K562 (cell line): ENCODE measurements around the gene CTXN3. TPM values are rescaled to one million over a fixed set of nuclear protein-coding genes. Genes with fewer than 3 reads are reported as not detected.

ENCODE experiments used
- ATAC-seq: fragments of 200-7000 bp; cut with Tn5 transposase; 3 replicates; pipeline ENCODE4 v1.9.1; 2020; ENCODE audit warnings: moderate library complexity
- Bru-seq: library from RNA; stranded (reverse); fragments of 400-500 nt; gene quantifications from one replicate; lab custom pipeline; 2021; lab: Mats Ljungman, UMichigan
- BruChase-seq, 2 experiments: library from RNA; stranded (reverse); fragments of 400-500 nt; gene quantifications; one replicate each; lab custom pipeline; 2021; lab: Mats Ljungman, UMichigan
- BruUV-seq: library from RNA; stranded (reverse); fragments of 400-500 nt; replicated peaks from 2 replicates; lab custom pipeline; 2021; lab: Mats Ljungman, UMichigan
- CTCF ChIA-PET: fragments of 300-600 bp; formaldehyde crosslinking; extraction: SDS; loops from one replicate; lab custom pipeline; 2021; ENCODE audit warnings: low intra/inter-chr PET ratio; lab: Yijun Ruan, JAX
- POLR2A ChIA-PET: fragments of 300-600, 350-650 bp; sonication (Branson Sonifier 250); formaldehyde crosslinking; extraction: SDS; loops from one replicate; lab custom pipeline; 2021; ENCODE audit warnings: antibody characterized with exemption, inconsistent platforms; lab: Yijun Ruan, JAX
- DNase-seq, 4 experiments: peaks; one replicate each; pipeline versions ENCODE4 v3.0.0 to v3.0.0-alpha.2; 2011 to 2018; ENCODE audit warnings: low spot score in 3 of 4, mixed read lengths in 3 of 4; ENCODE audit errors: extremely low read depth in 1 of 4
- FAIRE-seq: peaks from 2 replicates; lab custom pipeline; 2011; peaks lifted over from hg19 to GRCh38; lab: Jason Lieb, UNC
- H2AFZ ChIP-seq: 2 replicates; pipeline ENCODE4 v1.6.0; 2011; ENCODE audit warnings: low read depth, low read length, control low read depth, inconsistent platforms
- H3K27ac ChIP-seq: fragments of 200-600 bp; 3 replicates; pipeline ENCODE4 v1.8.0; 2011; ENCODE audit warnings: low read depth, mild to moderate bottlenecking, control low read depth, inconsistent platforms, low read length, moderate library complexity, mixed read lengths; ENCODE audit errors: extremely low read depth
- H3K27me3 ChIP-seq, 2 experiments: fragments of 300-600 bp in 1 of 2; 2 replicates in 1 of 2; 3 replicates in 1 of 2; pipeline versions ENCODE4 v1.6.0 to v1.8.0; 2011; ENCODE audit warnings: inconsistent platforms in 2 of 2, low read length in 2 of 2, mild to moderate bottlenecking in 1 of 2, mixed read lengths in 1 of 2, moderate library complexity in 1 of 2; ENCODE audit not compliant: control insufficient read depth in 2 of 2, insufficient read depth in 2 of 2
- H3K36me3 ChIP-seq: fragments of 300-600 bp; 3 replicates; pipeline ENCODE4 v1.8.0; 2011; ENCODE audit warnings: mild to moderate bottlenecking, low read length, inconsistent platforms; ENCODE audit not compliant: control insufficient read depth, insufficient read depth
- H3K4me1 ChIP-seq, 2 experiments: fragments of 200-600 bp in 1 of 2; replicated peaks in 1 of 2; 2 replicates in 1 of 2; 3 replicates in 1 of 2; pipeline versions ENCODE4 v1.5.1 to v1.8.0; 2011; ENCODE audit warnings: inconsistent platforms in 2 of 2, low read length in 2 of 2, mild to moderate bottlenecking in 1 of 2, mixed read lengths in 1 of 2, moderate library complexity in 1 of 2; ENCODE audit not compliant: control insufficient read depth in 2 of 2, insufficient read depth in 2 of 2
- H3K4me2 ChIP-seq: 2 replicates; pipeline ENCODE4 v1.6.1; 2011; ENCODE audit warnings: low read length, control low read depth, inconsistent platforms, mixed read lengths; ENCODE audit not compliant: insufficient read depth
- H3K4me3 ChIP-seq: fragments of 200-600 bp; sonication (generic), shearing (Covaris generic); 2 replicates; pipeline ENCODE4 v1.5.1; 2016; ENCODE audit warnings: control low read depth, inconsistent platforms
- H3K79me2 ChIP-seq: fragments of 200-600 bp; 3 replicates; pipeline ENCODE4 v1.8.0; 2011; ENCODE audit warnings: low read length, inconsistent platforms; ENCODE audit not compliant: control insufficient read depth, insufficient read depth
- H3K9ac ChIP-seq, 2 experiments: 2 replicates each; pipeline versions ENCODE4 v1.6.0 to v1.6.1; 2011; ENCODE audit warnings: low read depth in 2 of 2, low read length in 2 of 2, control low read depth in 1 of 2, inconsistent platforms in 1 of 2, mild to moderate bottlenecking in 1 of 2, mixed read lengths in 1 of 2; ENCODE audit not compliant: insufficient read depth in 1 of 2
- H3K9me1 ChIP-seq: one replicate; pipeline ENCODE4 v1.6.0; 2011; ENCODE audit warnings: inconsistent platforms, mild to moderate bottlenecking, low read length, moderate library complexity; ENCODE audit not compliant: control insufficient read depth, insufficient read depth
- H3K9me3 ChIP-seq: replicated peaks from 2 replicates; pipeline ENCODE4 v1.5.1; 2011; ENCODE audit warnings: low read depth, low read length, inconsistent platforms; ENCODE audit not compliant: control insufficient read depth, insufficient read depth
- H4K20me1 ChIP-seq: replicated peaks from 2 replicates; pipeline ENCODE4 v1.6.1; 2011; ENCODE audit warnings: low read length, inconsistent platforms, mixed read lengths; ENCODE audit not compliant: control insufficient read depth, insufficient read depth
- LEF1 ChIP-seq: fragments of 450-650 bp; IDR thresholded peaks from 2 replicates; pipeline ENCODE4 v1.6.1; 2016; ENCODE audit warnings: mild to moderate bottlenecking
- MEF2A ChIP-seq: IDR thresholded peaks from 2 replicates; pipeline ENCODE4 v1.6.1; 2011; ENCODE audit warnings: low read depth, mild to moderate bottlenecking, low read length, moderate library complexity; ENCODE audit not compliant: control insufficient read depth
- whole genome bisulfite sequencing: fragments of 100-300 bp; shearing (Covaris generic); methylation state at CpG from one replicate; pipeline ENCODE4 v1.1.6; 2016; ENCODE audit warnings: low coverage, mixed read lengths; ENCODE audit not compliant: insufficient coverage; ENCODE audit errors: missing lambda C conversion rate; 5-methylcytosine and 5-hydroxymethylcytosine counted together
- in situ Hi-C: fragments of 300-500 bp; cut with MboI; formaldehyde crosslinking; loops from 4 replicates; pipeline ENCODE4 v1.15.0; 2018; ENCODE audit warnings: inconsistent platforms, mixed read lengths
- intact Hi-C: fragments of 100-400 bp; cut with micrococcal nuclease; formaldehyde crosslinking; loops from 2 replicates; pipeline ENCODE4 v1.14.2; 2022
- long read RNA-seq, 3 experiments: library from polyadenylated mRNA in 2 of 3; library from RNA in 1 of 3; unstranded in 2 of 3; stranded (forward) in 1 of 3; transcript quantifications; one replicate each; pipeline ENCODE4 v2.0.0, GENCODE V29; 2019 to 2022
- polyA minus RNA-seq, 3 experiments: library from RNA; depleted of rRNA, polyadenylated mRNA; stranded (reverse); fragments of >200 nt; gene quantifications; 2 replicates each; pipeline ENCODE4 v1.2.3, GENCODE V29; 2011
- polyA plus RNA-seq, 8 experiments: library from polyadenylated mRNA; depleted of rRNA in 4 of 8; stranded (reverse) in 5 of 8; unstranded in 3 of 8; fragments of >200 nt; fragmentation: Nextera tagmentation in 2 of 8; fragmentation: Illumina TruSeq in 1 of 8; extraction: Ambion mirVana in 2 of 8; extraction: Trizol in 1 of 8; gene quantifications; 2 replicates each; pipeline versions ENCODE4 v1.2.1 to v1.2.3, GENCODE V29; 2011 to 2014; ENCODE audit warnings: inconsistent platforms in 1 of 8, missing spikeins in 1 of 8
- total RNA-seq, 7 experiments: library from RNA; depleted of rRNA in 6 of 7; stranded (reverse); fragments of >200 nt in 6 of 7; fragmentation: Illumina TruSeq in 2 of 7; extraction: Trizol in 2 of 7; gene quantifications; 2 replicates each; pipeline versions ENCODE4 v1.2.1 to v1.2.3, GENCODE V29; 2011 to 2021; ENCODE audit warnings: low replicate concordance in 1 of 7

CTXN3 gene
- not detected in 2 replicates for total RNA-seq (2011; cell fraction: chromatin; rRNA removed; ENCODE audit: low replicate concordance)
- not detected in 2 replicates for total RNA-seq (2011; cell fraction: nucleolus; rRNA removed)
- not detected in 2 replicates for total RNA-seq (2011; cell fraction: nucleoplasm; rRNA removed)
- total RNA-seq (2014; rRNA removed), result not detected in 2 replicates
- total RNA-seq (2014; rRNA removed; fragmentation: Illumina TruSeq; extraction: Trizol), result not detected in 2 replicates
- not detected in 2 replicates for total RNA-seq (2015; rRNA removed; fragmentation: Illumina TruSeq; extraction: Trizol)
- total RNA-seq (2021), result not detected in 2 replicates
- not detected in 2 replicates for polyA plus RNA-seq (2011; rRNA removed)
- polyA plus RNA-seq (2011; cell fraction: cytosol; rRNA removed), result not detected in 2 replicates
- polyA plus RNA-seq (2011; cell fraction: nucleus; rRNA removed), result not detected in 2 replicates
- not detected in 2 replicates for polyA plus RNA-seq (2012)
- not detected in 2 replicates for polyA plus RNA-seq (2014; fragmentation: Illumina TruSeq; extraction: Trizol)
- not detected for polyA plus RNA-seq (2014; fragmentation: Nextera tagmentation; extraction: Ambion mirVana)
- polyA plus RNA-seq (2014; rRNA removed), result not detected in 2 replicates
- polyA minus RNA-seq (2011; rRNA and poly(A)+ RNA removed), result not detected in 2 replicates
- polyA minus RNA-seq (2011; cell fraction: cytosol; rRNA and poly(A)+ RNA removed), result not detected in 2 replicates
- not detected in 2 replicates for polyA minus RNA-seq (2011; cell fraction: nucleus; rRNA and poly(A)+ RNA removed)
- not detected for Bru-seq, nascent RNA
- BruChase-seq, experiment 1, labeled RNA remaining after a 2-hour chase, result percentile 16 among the genes with signal in this experiment
- percentile 9 among the genes with signal in this experiment for BruChase-seq, experiment 2, labeled RNA remaining after a 6-hour chase
- long read RNA-seq, experiment 1, result 0 reads
- long read RNA-seq, experiment 2, result 0 reads
- long read RNA-seq, experiment 3, result 0 reads

DNA sequence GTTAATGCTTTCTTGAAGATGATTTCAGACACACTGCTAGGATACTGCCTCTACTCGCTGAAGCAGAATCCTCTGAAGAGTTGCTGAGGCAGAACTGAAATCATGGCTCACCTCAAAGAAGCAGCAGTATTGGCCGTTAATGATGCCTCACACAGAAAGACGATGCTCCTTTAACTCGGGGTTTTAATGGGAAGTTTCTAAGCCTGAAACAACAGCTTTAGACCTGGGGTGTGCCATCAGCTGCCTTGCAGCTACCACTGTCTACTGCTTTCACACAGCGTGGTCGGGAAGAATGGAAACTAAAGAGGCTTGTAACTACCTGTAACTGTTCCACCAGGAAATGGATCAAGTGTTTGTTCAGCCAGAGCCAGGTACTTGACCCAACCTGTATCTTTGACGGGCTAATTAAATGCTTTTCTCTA lies at the start of gene CTXN3:
Gene CTXN3, plus strand, starts transcription at position 65 of the 422 bp plus-strand sequence. CDS start 8,440 bp downstream, outside the sequence.
- Histone ChIP-seq H3K4me2 (no peak within 1 kb of the TSS), H3K27me3 (peaks cover 0 to 2% of the 10 kb centered on the region in 2 experiments; a peak in 4 of 5 replicates), H3K27ac (no peak within 1 kb of the TSS), H2AFZ (no peak within 1 kb of the TSS), H3K4me3 (no peak within 1 kb of the TSS), H4K20me1 (no peaks in the 10 kb centered on the region)
- BruUV-seq, result no TSS peak
- no peak for ATAC-seq
- intact Hi-C loops, result no loop called here
- CTCF ChIA-PET, result no interaction called here
- TF ChIP-seq MEF2A (no peak), LEF1 (no peak)
- TF ChIP-seq, all 486 proteins: peak for 0
- Histone ChIP-seq H3K9me1 (no peaks in the 10 kb centered on the region), H3K9ac (no peak within 1 kb of the TSS), H3K36me3 (no peaks in the 10 kb centered on the region), H3K4me1 (no peaks in the 10 kb centered on the region), H3K9me3 (no peaks in the 10 kb centered on the region), H3K79me2 (no peaks in the 10 kb centered on the region)
- in situ Hi-C loops, result no loop called here
- FAIRE-seq, result no peak
- WGBS, result 0% methylated on average over 7 of the region's 7 CpGs
- POLR2A ChIA-PET, result no interaction called here
- no peak for DNase-seq
